ENCODE measurements around the gene HSPA4L.

DNA sequence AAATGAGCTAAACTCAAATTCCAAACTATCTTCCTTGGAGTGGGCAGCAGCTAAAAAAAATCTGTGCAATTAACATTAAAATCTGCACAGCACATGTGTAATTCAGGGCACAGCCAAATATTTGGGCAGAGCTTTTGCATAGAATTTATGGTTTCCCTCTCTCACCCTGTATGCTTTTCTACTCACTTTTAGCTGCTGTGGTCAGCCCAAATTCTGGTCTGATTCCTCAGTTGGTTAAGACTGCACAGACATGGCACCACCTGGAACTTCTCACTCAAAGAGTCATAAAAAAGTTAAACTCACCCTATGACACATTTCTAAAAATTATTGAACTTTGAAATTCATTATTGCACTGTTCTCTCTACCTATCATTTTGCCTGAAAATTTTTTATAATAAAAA lies 93.7 kb downstream of the HSPA4L start:
- TF ChIP-seq EZH2 (IDR thresholded peaks at IDR 0.05; ENCODE audit: borderline replicate concordance, low read length): no peak
- TF ChIP-seq, protein P1, sequence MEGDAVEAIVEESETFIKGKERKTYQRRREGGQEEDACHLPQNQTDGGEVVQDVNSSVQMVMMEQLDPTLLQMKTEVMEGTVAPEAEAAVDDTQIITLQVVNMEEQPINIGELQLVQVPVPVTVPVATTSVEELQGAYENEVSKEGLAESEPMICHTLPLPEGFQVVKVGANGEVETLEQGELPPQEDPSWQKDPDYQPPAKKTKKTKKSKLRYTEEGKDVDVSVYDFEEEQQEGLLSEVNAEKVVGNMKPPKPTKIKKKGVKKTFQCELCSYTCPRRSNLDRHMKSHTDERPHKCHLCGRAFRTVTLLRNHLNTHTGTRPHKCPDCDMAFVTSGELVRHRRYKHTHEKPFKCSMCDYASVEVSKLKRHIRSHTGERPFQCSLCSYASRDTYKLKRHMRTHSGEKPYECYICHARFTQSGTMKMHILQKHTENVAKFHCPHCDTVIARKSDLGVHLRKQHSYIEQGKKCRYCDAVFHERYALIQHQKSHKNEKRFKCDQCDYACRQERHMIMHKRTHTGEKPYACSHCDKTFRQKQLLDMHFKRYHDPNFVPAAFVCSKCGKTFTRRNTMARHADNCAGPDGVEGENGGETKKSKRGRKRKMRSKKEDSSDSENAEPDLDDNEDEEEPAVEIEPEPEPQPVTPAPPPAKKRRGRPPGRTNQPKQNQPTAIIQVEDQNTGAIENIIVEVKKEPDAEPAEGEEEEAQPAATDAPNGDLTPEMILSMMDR (IDR thresholded peaks at IDR 0.05; ENCODE audit: low read length): no peak
